ENCODE results near the gene HSPD1.

DNA sequence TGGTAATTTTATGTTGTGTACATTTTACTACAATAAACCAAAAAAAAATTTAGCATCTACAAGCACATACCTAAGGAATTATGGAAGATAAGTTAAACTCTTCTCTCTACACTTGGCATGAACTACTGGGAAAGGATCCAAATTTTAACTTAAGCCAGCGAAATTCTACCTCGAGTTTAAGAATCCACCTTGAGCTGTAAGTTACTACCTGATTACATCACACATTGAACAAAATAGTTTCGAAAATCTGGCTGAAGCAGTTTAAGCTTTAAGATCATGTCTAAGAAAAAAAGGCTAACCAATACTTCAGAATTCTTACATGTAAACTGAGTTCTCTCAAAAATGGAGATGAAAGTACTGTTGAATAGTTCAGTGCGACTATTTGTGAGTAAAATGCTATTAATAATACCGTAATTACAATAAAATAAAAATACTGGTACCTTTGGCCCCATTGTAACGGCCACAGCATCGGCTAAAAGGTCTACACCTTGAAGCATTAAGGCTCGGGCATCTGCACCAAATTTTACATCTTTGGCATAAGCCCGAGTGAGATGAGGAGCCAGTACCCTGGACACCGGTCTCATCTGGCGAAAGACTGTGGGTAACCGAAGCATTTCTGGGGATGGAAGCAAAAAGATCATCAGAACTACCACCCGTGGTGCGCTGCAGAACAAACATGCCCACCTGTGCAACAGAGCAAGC lies 1.3 kb downstream of the HSPD1 start:
- TF ChIP-seq, protein P1, sequence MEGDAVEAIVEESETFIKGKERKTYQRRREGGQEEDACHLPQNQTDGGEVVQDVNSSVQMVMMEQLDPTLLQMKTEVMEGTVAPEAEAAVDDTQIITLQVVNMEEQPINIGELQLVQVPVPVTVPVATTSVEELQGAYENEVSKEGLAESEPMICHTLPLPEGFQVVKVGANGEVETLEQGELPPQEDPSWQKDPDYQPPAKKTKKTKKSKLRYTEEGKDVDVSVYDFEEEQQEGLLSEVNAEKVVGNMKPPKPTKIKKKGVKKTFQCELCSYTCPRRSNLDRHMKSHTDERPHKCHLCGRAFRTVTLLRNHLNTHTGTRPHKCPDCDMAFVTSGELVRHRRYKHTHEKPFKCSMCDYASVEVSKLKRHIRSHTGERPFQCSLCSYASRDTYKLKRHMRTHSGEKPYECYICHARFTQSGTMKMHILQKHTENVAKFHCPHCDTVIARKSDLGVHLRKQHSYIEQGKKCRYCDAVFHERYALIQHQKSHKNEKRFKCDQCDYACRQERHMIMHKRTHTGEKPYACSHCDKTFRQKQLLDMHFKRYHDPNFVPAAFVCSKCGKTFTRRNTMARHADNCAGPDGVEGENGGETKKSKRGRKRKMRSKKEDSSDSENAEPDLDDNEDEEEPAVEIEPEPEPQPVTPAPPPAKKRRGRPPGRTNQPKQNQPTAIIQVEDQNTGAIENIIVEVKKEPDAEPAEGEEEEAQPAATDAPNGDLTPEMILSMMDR (IDR thresholded peaks at IDR 0.05) = no peak
- no peak for TF ChIP-seq POLR2A (IDR thresholded peaks at IDR 0.05)
- TF ChIP-seq EP300 (IDR thresholded peaks at IDR 0.05) = no peak

All from gastroesophageal sphincter (tissue), 3 donors.